K562 (cell line): ENCODE results near the gene MEA1. TPM values are rescaled to one million over a fixed set of nuclear protein-coding genes. Genes with fewer than 3 reads are reported as not detected.

Experiments used
- CHCHD3 ChIP-seq: fragments of 250-450 bp; sonication (Bioruptor Pico); IDR thresholded peaks from 2 replicates; pipeline ENCODE4 v2.1.2; 2022; ENCODE audit warnings: mild to moderate bottlenecking
- CSDE1 ChIP-seq, 2 experiments: fragments of 450-650 bp; IDR thresholded peaks; 2 replicates each; pipeline ENCODE4 v1.6.1; 2016; ENCODE audit warnings: mild to moderate bottlenecking in 1 of 2
- ELF4 ChIP-seq: fragments of 450-650 bp; formaldehyde crosslinking; IDR thresholded peaks from 2 replicates; pipeline ENCODE4 v1.4.0; 2022; ENCODE audit warnings: missing genetic modification characterization
- GABPA ChIP-seq: fragments of 200-800 bp; sonication (Bioruptor generic); conservative IDR thresholded peaks from 2 replicates; pipeline ENCODE4 v1.6.1; 2016; ENCODE audit warnings: low read depth, missing genetic modification characterization, missing compliant biosample characterization
- HNRNPUL1 ChIP-seq: fragments of 200-400 bp; formaldehyde crosslinking; IDR thresholded peaks from 2 replicates; pipeline ENCODE4 v1.6.1; 2017; ENCODE audit warnings: low read length
- KHSRP ChIP-seq: fragments of 450-650 bp; IDR thresholded peaks from 2 replicates; pipeline ENCODE4 v1.6.1; 2017
- MYNN ChIP-seq, 2 experiments: sonication (generic); formaldehyde crosslinking in 1 of 2; IDR thresholded peaks; 2 replicates each; pipeline versions ENCODE4 v1.5.0 to v1.6.1; 2016 to 2020; ENCODE audit warnings: antibody characterized with exemption in 1 of 2, missing genetic modification reagents in 1 of 2
- POLR2H ChIP-seq: IDR thresholded peaks from 2 replicates; pipeline ENCODE4 v1.6.1; 2016; ENCODE audit warnings: missing genetic modification characterization, low read depth, mild to moderate bottlenecking, control low read depth, missing compliant biosample characterization, moderate library complexity
- SAFB2 ChIP-seq: fragments of 200-400 bp; formaldehyde crosslinking; IDR thresholded peaks from 2 replicates; pipeline ENCODE4 v1.6.1; 2018; ENCODE audit warnings: borderline replicate concordance, low read length, low read depth, moderate library complexity; ENCODE audit not compliant: severe bottlenecking
- TAF9B ChIP-seq: fragments of 450-650 bp; IDR thresholded peaks from 2 replicates; pipeline ENCODE4 v1.6.1; 2018; ENCODE audit warnings: mild to moderate bottlenecking; ENCODE audit not compliant: partially characterized antibody
- ZNF408 ChIP-seq: fragments of 250-450 bp; sonication (Bioruptor Pico); IDR thresholded peaks from 2 replicates; pipeline ENCODE4 v1.4.0; 2020; ENCODE audit warnings: low read depth, mild to moderate bottlenecking, moderate library complexity
- ZNF589 ChIP-seq: fragments of 200-800 bp; sonication (Bioruptor generic); IDR thresholded peaks from 2 replicates; pipeline ENCODE4 v1.6.1; 2016; ENCODE audit warnings: low read depth, missing genetic modification characterization, missing compliant biosample characterization
- polyA plus RNA-seq, 8 experiments: library from polyadenylated mRNA; depleted of rRNA in 4 of 8; stranded (reverse) in 5 of 8; unstranded in 3 of 8; fragments of >200 nt; fragmentation: Nextera tagmentation in 2 of 8; fragmentation: Illumina TruSeq in 1 of 8; extraction: Ambion mirVana in 2 of 8; extraction: Trizol in 1 of 8; gene quantifications; 2 replicates each; pipeline versions ENCODE4 v1.2.1 to v1.2.3, GENCODE V29; 2011 to 2014; ENCODE audit warnings: inconsistent platforms in 1 of 8, missing spikeins in 1 of 8
- total RNA-seq, 7 experiments: library from RNA; depleted of rRNA in 6 of 7; stranded (reverse); fragments of >200 nt in 6 of 7; fragmentation: Illumina TruSeq in 2 of 7; extraction: Trizol in 2 of 7; gene quantifications; 2 replicates each; pipeline versions ENCODE4 v1.2.1 to v1.2.3, GENCODE V29; 2011 to 2021; ENCODE audit warnings: low replicate concordance in 1 of 7
- TF ChIP-seq, protein P1 (sequence below), 2 experiments: fragments of 200-800 bp in 1 of 2; sonication (Bioruptor generic) in 1 of 2; sonication (generic) in 1 of 2; formaldehyde crosslinking in 1 of 2; IDR thresholded peaks in 1 of 2; conservative IDR thresholded peaks in 1 of 2; 2 replicates each; pipeline versions ENCODE4 v1.5.0 to v1.6.1; 2016 to 2020; ENCODE audit warnings: missing compliant biosample characterization in 1 of 2, missing genetic modification characterization in 1 of 2, missing genetic modification reagents in 1 of 2
- TF ChIP-seq, protein P2 (sequence below), 2 experiments: fragments of 450-650 bp in 1 of 2; sonication (generic) in 1 of 2; formaldehyde crosslinking; conservative IDR thresholded peaks; 2 replicates each; pipeline versions ENCODE4 v1.4.0 to v1.8.1; 2020 to 2022; ENCODE audit warnings: mild to moderate bottlenecking in 1 of 2, missing genetic modification reagents in 1 of 2

The MEA1 gene
- total and polyA plus RNA-seq, 9 of the 15 experiments (the other 6 are each of a cell fraction or from before 2014, with no cell fraction given): 86.8 to 210 (median 152) TPM

DNA sequence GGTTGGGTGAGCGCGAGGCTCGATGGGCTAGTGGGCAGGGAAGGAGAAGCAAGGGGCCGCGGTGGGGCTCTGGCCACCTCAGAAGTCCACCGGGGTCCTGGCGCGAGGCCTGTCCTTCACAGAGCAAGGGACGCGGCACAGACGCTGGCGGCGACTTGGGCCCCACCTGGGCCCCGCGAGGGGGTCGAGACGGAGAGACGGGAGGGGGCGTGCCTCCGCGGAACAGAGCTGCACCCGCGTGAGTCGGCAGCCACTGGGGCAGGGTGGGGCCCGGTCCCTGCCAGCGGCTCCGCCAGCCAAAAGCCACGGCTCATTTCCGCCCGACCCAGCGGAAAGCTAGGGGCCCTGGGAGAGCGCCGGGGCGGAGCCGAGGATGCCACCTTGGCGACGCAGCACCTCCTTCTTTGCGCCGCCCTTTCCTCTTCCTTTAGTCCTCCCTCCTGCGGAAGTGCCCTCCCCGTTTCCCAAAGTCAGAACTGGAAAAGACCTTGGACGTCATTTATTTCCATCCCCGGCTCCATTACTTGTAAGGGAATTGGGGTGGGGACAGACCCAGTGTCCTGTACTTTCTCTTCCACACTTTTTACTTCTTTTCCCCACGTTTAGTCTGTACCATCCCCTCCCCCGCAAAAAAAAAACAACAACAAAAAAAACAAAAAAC is 39.9 kb upstream of the MEA1 start, which contains the start of gene CUL7 (continued):
- TF ChIP-seq POLR2H (tag): peak; percentile 89
- peak; percentile 98 for TF ChIP-seq GABPA (tag)
- TF ChIP-seq, protein P1, sequence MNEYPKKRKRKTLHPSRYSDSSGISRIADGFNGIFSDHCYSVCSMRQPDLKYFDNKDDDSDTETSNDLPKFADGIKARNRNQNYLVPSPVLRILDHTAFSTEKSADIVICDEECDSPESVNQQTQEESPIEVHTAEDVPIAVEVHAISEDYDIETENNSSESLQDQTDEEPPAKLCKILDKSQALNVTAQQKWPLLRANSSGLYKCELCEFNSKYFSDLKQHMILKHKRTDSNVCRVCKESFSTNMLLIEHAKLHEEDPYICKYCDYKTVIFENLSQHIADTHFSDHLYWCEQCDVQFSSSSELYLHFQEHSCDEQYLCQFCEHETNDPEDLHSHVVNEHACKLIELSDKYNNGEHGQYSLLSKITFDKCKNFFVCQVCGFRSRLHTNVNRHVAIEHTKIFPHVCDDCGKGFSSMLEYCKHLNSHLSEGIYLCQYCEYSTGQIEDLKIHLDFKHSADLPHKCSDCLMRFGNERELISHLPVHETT (CRISPR knock-in tag; conservative IDR thresholded peaks at IDR 0.05 in 1 of 2, IDR thresholded peaks at IDR 0.05 in 1 of 2): peak in 1 of 2 experiments; percentile 83; a peak in 2 of 4 replicates
- TF ChIP-seq MYNN (IDR thresholded peaks at IDR 0.05): peak; percentile 95
- TF ChIP-seq MYNN (CRISPR knock-in tag; IDR thresholded peaks at IDR 0.05): no peak
- peak; percentile 75 for TF ChIP-seq TAF9B
- TF ChIP-seq CHCHD3 (CRISPR knock-in tag): peak; percentile 13; the same call in 1 of the 2 replicates
- peak; percentile 92 for TF ChIP-seq ELF4 (CRISPR knock-in tag)
- peak; percentile 51; the same call in 1 of the 2 replicates for TF ChIP-seq KHSRP
- TF ChIP-seq, protein P2, sequence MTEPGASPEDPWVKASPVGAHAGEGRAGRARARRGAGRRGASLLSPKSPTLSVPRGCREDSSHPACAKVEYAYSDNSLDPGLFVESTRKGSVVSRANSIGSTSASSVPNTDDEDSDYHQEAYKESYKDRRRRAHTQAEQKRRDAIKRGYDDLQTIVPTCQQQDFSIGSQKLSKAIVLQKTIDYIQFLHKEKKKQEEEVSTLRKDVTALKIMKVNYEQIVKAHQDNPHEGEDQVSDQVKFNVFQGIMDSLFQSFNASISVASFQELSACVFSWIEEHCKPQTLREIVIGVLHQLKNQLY (CRISPR knock-in tag; conservative IDR thresholded peaks at IDR 0.05): peak in 1 of 2 experiments; percentile 93; a peak in 1 of 4 replicates
- no peak for TF ChIP-seq ZNF408
- TF ChIP-seq CSDE1 (IDR thresholded peaks at IDR 0.05): 0 out of 4 replicates have a peak, but pooled peaks of 1 of the 2 experiments have one; percentile 29
- TF ChIP-seq SAFB2: no peak
- no peak for TF ChIP-seq HNRNPUL1
- no peak for TF ChIP-seq ZNF589
- TF ChIP-seq, all 486 proteins: peak for 250
